ENCODE data around the gene TAF11L3. TPM values are rescaled to one million over a fixed set of nuclear protein-coding genes. Genes with fewer than 3 reads are reported as not detected.
"Not testable (repeated sequence)": the region's sequence is repeated elsewhere in the genome, so short reads cannot be mapped to it uniquely, and the experiment has no call there.

Gene TAF11L3
- total and polyA plus RNA-seq, 4 donors = not detected

DNA sequence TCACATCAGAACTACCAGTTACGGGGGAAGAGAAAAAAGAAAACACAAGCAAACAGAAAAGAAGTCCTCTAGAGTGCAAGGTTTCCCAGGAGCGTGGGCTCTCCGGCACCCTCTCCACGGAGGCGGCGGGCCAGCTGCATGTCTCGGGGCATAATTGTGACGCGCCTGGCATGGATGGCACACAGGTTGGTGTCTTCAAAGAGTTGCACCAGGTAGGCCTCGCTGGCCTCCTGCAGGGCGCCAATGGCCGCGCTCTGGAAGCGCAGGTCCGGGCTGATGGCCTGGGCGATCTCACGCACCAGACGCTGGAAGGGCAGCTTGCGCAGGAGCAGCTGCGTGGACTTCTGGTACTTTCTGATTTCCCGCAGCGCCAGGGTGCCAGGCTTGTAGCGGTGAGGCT is 26.9 kb upstream of the TAF11L3 start:
- H3K36me3 ChIP-seq (ENCODE audit: control insufficient read depth in 1 of 2, insufficient read depth in 2 of 2, low read length in 1 of 2); H3K4me1 ChIP-seq (ENCODE audit: control insufficient read depth in 1 of 2, insufficient read depth in 2 of 2, low read length in 2 of 2); ATAC-seq (ENCODE audit: low FRiP score); H3K4me3 ChIP-seq (ENCODE audit: low read length in 2 of 2); H3K9me3 ChIP-seq (ENCODE audit: control insufficient read depth, low read length); intact Hi-C loops (cut with DNase I); H3K27ac ChIP-seq (ENCODE audit: low read depth in 1 of 2, low read length in 2 of 2); H3K27me3 ChIP-seq (ENCODE audit: control insufficient read depth in 1 of 2, insufficient read depth in 2 of 2, low read length in 1 of 2); DNase-seq: not testable (repeated sequence)
- 93 to 97% methylated on average over 20 to 23 of the region's 23 CpGs for WGBS, 2 donors

DNA sequence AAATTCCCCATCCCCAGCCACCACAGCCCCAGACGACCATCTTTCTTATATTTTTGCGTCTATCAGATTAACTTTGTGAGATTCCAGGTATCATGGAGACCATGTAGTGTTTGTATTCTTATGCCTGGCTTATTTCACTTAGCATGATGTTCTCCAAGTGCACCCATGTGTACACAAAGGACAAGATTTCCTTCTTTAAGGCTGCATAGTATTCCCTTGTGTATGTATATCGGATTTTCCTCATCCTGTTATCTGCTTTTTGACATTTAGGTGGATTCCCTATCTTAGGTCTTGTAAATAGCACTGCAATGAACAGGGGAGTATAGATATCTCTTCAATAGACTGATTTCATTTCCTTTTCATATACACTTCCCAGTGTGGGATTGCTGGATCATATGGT is 25.4 kb upstream of the TAF11L3 start:
- 95 to 98% methylated on average over 3 of the region's 3 CpGs for WGBS, 2 donors
- H3K27me3 ChIP-seq (ENCODE audit: control insufficient read depth in 1 of 2, insufficient read depth in 2 of 2, low read length in 1 of 2) = no peaks in the 10 kb centered on the region
- DNase-seq (no peak), ATAC-seq (ENCODE audit: low FRiP score) (no peak)
- no peak overlapping the region for H3K4me3 ChIP-seq (ENCODE audit: low read length in 2 of 2)
- H3K4me1 ChIP-seq (ENCODE audit: control insufficient read depth in 1 of 2, insufficient read depth in 2 of 2, low read length in 2 of 2) = no peaks in the 10 kb centered on the region
- no peaks in the 10 kb centered on the region for H3K9me3 ChIP-seq (ENCODE audit: control insufficient read depth, low read length)
- no peak overlapping the region for H3K27ac ChIP-seq (ENCODE audit: low read depth in 1 of 2, low read length in 2 of 2)
- intact Hi-C loops (cut with DNase I) = no loop called here
- no peaks in the 10 kb centered on the region for H3K36me3 ChIP-seq (ENCODE audit: control insufficient read depth in 1 of 2, insufficient read depth in 2 of 2, low read length in 1 of 2)

DNA sequence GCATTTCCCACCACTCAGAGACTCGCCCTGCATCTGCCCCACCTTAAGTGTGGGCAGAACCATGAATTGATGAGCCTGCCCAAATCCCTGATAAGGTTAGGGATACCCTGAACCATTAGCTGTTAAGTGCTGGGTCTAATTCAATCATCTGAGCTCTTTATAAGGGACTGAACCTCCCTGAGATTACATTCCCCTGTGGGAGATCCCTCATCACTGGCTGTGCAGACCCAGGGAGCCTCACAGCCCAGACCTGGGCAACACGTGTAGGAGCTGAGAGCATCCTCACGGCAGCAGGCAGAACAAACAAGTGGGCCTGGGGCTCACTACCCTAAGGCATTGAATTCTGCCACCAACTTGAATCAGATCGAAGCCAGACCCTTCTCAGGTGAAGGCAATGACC is 20.7 kb upstream of the TAF11L3 start:
- Histone ChIP-seq H3K27ac (ENCODE audit: low read depth in 1 of 2, low read length in 2 of 2) (no peak overlapping the region), H3K27me3 (ENCODE audit: control insufficient read depth in 1 of 2, insufficient read depth in 2 of 2, low read length in 1 of 2) (no peaks in the 10 kb centered on the region), H3K9me3 (ENCODE audit: control insufficient read depth, low read length) (no peaks in the 10 kb centered on the region), H3K4me3 (ENCODE audit: low read length in 2 of 2) (no peak overlapping the region), H3K4me1 (ENCODE audit: control insufficient read depth in 1 of 2, insufficient read depth in 2 of 2, low read length in 2 of 2) (no peaks in the 10 kb centered on the region), H3K36me3 (ENCODE audit: control insufficient read depth in 1 of 2, insufficient read depth in 2 of 2, low read length in 1 of 2) (no peaks in the 10 kb centered on the region)
- intact Hi-C loops (cut with DNase I) = no loop called here
- WGBS, 2 donors = 78 to 85% methylated on average over 4 of the region's 4 CpGs
- ATAC-seq (ENCODE audit: low FRiP score) (no peak), DNase-seq (no peak)

DNA sequence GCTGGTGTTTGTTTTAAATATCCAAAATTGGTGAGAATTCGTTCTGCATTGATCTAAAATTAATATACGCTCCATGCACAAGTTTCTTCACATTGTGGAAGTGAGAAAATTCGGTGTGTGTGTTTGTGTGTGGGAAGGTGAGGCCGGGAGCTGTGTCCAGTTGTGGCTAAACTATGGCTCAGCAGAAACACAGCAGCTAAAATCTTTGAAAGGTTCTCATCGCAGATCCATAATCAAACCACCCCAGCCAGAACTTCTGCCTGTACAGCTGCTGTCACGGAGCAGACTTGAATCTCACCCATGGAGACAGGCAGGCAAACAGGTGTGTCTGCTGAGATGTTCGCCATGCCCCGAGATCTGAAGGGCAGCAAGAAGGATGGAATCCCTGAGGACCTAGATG is 20.2 kb upstream of the TAF11L3 start, which contains the start of gene TAF11L2:
TAF11L2 (plus strand) TSS at position 301 of the 400 bp plus-strand sequence.
- H3K4me1 ChIP-seq (ENCODE audit: control insufficient read depth in 1 of 2, insufficient read depth in 2 of 2, low read length in 2 of 2); ATAC-seq (ENCODE audit: low FRiP score); H3K27me3 ChIP-seq (ENCODE audit: control insufficient read depth in 1 of 2, insufficient read depth in 2 of 2, low read length in 1 of 2); H3K9me3 ChIP-seq (ENCODE audit: control insufficient read depth, low read length); H3K27ac ChIP-seq (ENCODE audit: low read depth in 1 of 2, low read length in 2 of 2); H3K36me3 ChIP-seq (ENCODE audit: control insufficient read depth in 1 of 2, insufficient read depth in 2 of 2, low read length in 1 of 2); H3K4me3 ChIP-seq (ENCODE audit: low read length in 2 of 2); intact Hi-C loops (cut with DNase I); DNase-seq: not testable (repeated sequence)
- WGBS, 2 donors = 90 to 92% methylated on average over 8 of the region's 8 CpGs

DNA sequence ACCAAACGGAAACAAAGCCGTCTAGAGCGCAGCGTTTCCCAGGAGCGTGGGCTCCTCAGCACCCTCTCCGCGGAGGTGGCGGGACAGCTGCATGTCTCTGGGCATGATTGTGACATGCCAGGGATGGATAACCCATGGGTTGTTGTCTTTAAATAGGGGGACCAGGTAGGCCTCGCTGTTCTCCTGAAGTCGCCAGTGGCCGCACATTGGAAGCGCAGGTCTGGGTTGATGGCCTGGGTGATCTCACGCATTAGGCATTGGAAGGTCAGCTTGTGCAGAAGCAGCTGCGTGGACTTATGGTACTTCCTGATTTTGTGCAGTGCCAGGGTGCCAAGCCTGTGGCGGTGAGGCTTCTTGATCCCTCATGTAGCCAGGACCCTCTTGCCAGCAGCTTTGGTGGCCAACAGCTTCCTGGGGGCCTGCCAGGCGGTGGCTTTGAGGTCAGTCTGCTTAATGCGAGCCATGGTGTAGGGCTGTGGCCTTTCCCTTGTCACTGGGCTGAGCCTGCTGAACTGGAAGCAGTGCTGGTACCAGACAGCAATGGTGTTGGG is 6.3 kb upstream of the TAF11L3 start:
- no peaks in the 10 kb centered on the region for H3K27me3 ChIP-seq (ENCODE audit: control insufficient read depth in 1 of 2, insufficient read depth in 2 of 2, low read length in 1 of 2)
- intact Hi-C loops (cut with DNase I) = no loop called here
- H3K4me3 ChIP-seq (ENCODE audit: low read length in 2 of 2) = no peak overlapping the region
- ATAC-seq (ENCODE audit: low FRiP score) (no peak), DNase-seq (no peak)
- H3K36me3 ChIP-seq (ENCODE audit: control insufficient read depth in 1 of 2, insufficient read depth in 2 of 2, low read length in 1 of 2) = no peaks in the 10 kb centered on the region
- no peaks in the 10 kb centered on the region for H3K4me1 ChIP-seq (ENCODE audit: control insufficient read depth in 1 of 2, insufficient read depth in 2 of 2, low read length in 2 of 2)
- no peaks in the 10 kb centered on the region for H3K9me3 ChIP-seq (ENCODE audit: control insufficient read depth, low read length)
- WGBS, 2 donors = 93 to 94% methylated on average over 17 of the region's 17 CpGs
- H3K27ac ChIP-seq (ENCODE audit: low read depth in 1 of 2, low read length in 2 of 2) = no peak overlapping the region

DNA sequence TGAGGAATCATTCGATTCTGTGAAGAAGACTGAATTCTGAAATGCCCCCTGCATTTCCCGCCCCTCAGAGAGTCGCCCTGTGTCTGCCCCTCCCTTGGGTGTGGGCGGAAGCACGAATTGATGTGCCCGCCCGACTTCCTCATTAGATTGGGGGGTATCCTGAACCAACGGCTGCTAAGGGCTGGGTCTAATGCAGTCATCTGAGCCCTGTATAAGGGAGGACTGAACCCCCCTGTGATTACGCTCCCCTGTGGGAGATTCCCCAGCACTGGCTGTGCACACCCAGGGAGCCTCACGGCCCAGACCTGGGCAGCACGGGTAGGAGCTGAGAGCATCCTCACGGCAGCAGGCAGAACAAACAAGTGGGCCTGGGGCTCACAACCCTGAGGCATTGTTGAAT is 641 bp upstream of the TAF11L3 start:
- intact Hi-C loops (cut with DNase I); H3K9me3 ChIP-seq (ENCODE audit: control insufficient read depth, low read length); H3K27ac ChIP-seq (ENCODE audit: low read depth in 1 of 2, low read length in 2 of 2); H3K4me3 ChIP-seq (ENCODE audit: low read length in 2 of 2); H3K27me3 ChIP-seq (ENCODE audit: control insufficient read depth in 1 of 2, insufficient read depth in 2 of 2, low read length in 1 of 2); ATAC-seq (ENCODE audit: low FRiP score); H3K4me1 ChIP-seq (ENCODE audit: control insufficient read depth in 1 of 2, insufficient read depth in 2 of 2, low read length in 2 of 2); H3K36me3 ChIP-seq (ENCODE audit: control insufficient read depth in 1 of 2, insufficient read depth in 2 of 2, low read length in 1 of 2): not testable (repeated sequence)
- WGBS, 2 donors = 85 to 91% methylated on average over 8 to 9 of the region's 12 CpGs
- DNase-seq = peak; percentile 62 to 77

DNA sequence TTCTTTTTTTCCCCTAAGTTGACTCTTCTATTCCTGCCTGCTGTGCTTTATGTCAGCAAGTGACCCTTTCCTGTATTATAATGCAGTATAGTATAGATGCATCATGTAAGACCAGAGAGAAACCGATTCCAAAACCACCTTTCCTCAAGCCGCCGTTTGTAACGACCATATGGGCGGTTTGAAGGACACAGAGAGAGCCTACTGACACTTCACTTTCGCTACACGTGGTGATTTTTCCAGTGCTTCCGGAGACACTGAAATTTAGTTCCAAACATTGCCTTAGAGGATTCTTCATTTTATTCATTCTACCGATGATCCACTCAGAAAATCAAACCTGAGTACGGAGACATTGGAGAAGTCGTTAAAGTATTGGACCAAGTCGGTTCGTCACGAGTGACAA is 1.3 kb downstream of the TAF11L3 start:
- H3K27ac ChIP-seq (ENCODE audit: low read depth in 1 of 2, low read length in 2 of 2); intact Hi-C loops (cut with DNase I); H3K27me3 ChIP-seq (ENCODE audit: control insufficient read depth in 1 of 2, insufficient read depth in 2 of 2, low read length in 1 of 2); DNase-seq; ATAC-seq (ENCODE audit: low FRiP score); H3K4me3 ChIP-seq (ENCODE audit: low read length in 2 of 2); H3K36me3 ChIP-seq (ENCODE audit: control insufficient read depth in 1 of 2, insufficient read depth in 2 of 2, low read length in 1 of 2); H3K4me1 ChIP-seq (ENCODE audit: control insufficient read depth in 1 of 2, insufficient read depth in 2 of 2, low read length in 2 of 2); H3K9me3 ChIP-seq (ENCODE audit: control insufficient read depth, low read length): not testable (repeated sequence)
- 92 to 95% methylated on average over 8 of the region's 14 CpGs for WGBS, 2 donors

DNA sequence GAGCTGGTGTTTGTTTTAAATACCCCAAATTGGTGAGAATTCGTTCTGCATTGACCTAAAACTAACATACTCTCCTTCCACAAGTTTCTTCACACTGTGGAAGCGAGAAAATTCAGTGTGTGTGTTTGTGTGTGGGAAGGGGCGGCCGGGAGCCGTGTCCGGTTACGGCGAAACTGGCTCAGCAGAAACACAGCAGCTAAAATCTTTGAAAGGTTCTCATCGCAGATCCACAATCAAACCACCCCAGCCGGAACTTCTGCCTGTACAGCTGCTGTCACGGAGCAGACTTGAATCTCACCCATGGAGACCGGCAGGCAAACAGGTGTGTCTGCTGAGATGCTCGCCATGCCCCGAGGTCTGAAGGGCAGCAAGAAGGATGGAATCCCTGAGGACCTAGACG is 3.3 kb downstream of the TAF11L3 start, which contains the start of gene TAF11L4:
TAF11L4 (plus strand) TSS at position 301 of the 400 bp plus-strand sequence.
- DNase-seq; H3K4me3 ChIP-seq (ENCODE audit: low read length in 2 of 2); intact Hi-C loops (cut with DNase I); ATAC-seq (ENCODE audit: low FRiP score); H3K36me3 ChIP-seq (ENCODE audit: control insufficient read depth in 1 of 2, insufficient read depth in 2 of 2, low read length in 1 of 2); H3K9me3 ChIP-seq (ENCODE audit: control insufficient read depth, low read length); H3K27me3 ChIP-seq (ENCODE audit: control insufficient read depth in 1 of 2, insufficient read depth in 2 of 2, low read length in 1 of 2); H3K4me1 ChIP-seq (ENCODE audit: control insufficient read depth in 1 of 2, insufficient read depth in 2 of 2, low read length in 2 of 2); H3K27ac ChIP-seq (ENCODE audit: low read depth in 1 of 2, low read length in 2 of 2): not testable (repeated sequence)
- WGBS, 2 donors = no CpG with 5 or more reads among the region's 15 CpGs

DNA sequence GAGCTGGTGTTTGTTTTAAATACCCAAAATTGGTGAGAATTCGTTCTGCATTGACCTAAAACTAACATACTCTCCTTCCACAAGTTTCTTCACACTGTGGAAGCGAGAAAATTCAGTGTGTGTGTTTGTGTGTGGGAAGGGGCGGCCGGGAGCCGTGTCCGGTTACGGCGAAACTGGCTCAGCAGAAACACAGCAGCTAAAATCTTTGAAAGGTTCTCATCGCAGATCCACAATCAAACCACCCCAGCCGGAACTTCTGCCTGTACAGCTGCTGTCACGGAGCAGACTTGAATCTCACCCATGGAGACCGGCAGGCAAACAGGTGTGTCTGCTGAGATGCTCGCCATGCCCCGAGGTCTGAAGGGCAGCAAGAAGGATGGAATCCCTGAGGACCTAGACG is 6.8 kb downstream of the TAF11L3 start, which contains the start of gene TAF11L5:
TAF11L5 (plus strand) TSS at position 301 of the 400 bp plus-strand sequence.
- ATAC-seq (ENCODE audit: low FRiP score); H3K27ac ChIP-seq (ENCODE audit: low read depth in 1 of 2, low read length in 2 of 2); H3K9me3 ChIP-seq (ENCODE audit: control insufficient read depth, low read length); DNase-seq; intact Hi-C loops (cut with DNase I); H3K36me3 ChIP-seq (ENCODE audit: control insufficient read depth in 1 of 2, insufficient read depth in 2 of 2, low read length in 1 of 2); H3K27me3 ChIP-seq (ENCODE audit: control insufficient read depth in 1 of 2, insufficient read depth in 2 of 2, low read length in 1 of 2); H3K4me1 ChIP-seq (ENCODE audit: control insufficient read depth in 1 of 2, insufficient read depth in 2 of 2, low read length in 2 of 2); H3K4me3 ChIP-seq (ENCODE audit: low read length in 2 of 2): not testable (repeated sequence)
- WGBS, 2 donors = no CpG with 5 or more reads among the region's 15 CpGs
